Stimulated activated naive B cell treated with anti-CD40 and anti-IgM and Interleukin-4, amounts not matched to agents 10 μg/mL and 1 μg/mL and 100 μg/mL, for 72 hours (primary cell): ENCODE results near the gene WWC2.
"Not testable (repeated sequence)": the region's sequence is repeated elsewhere in the genome, so short reads cannot be mapped to it uniquely, and the experiment has no call there.

Experiments used
- ATAC-seq, 2 donors: fragments of 150-1000 bp; cut with Tn5 transposase; replicated peaks; 2 replicates each; pipeline ENCODE4 v1.10.0; 2021; ENCODE audit warnings: moderate library complexity in 1 of 2
- DNase-seq: peaks from one replicate; pipeline ENCODE4 v3.0.0; 2021
- H3K27ac Mint-ChIP-seq: one replicate; pipeline ENCODE4 v1.8.0; 2022; ENCODE audit warnings: mild to moderate bottlenecking, mixed read lengths
- H3K27me3 Mint-ChIP-seq, 2 donors: one replicate each; pipeline ENCODE4 v1.8.0; 2022; ENCODE audit warnings: mixed read lengths in 2 of 2
- H3K36me3 Mint-ChIP-seq, 2 donors: one replicate each; pipeline ENCODE4 v1.8.0; 2022; ENCODE audit warnings: mixed read lengths in 2 of 2, mild to moderate bottlenecking in 1 of 2
- H3K4me1 Mint-ChIP-seq, 2 donors: one replicate each; pipeline ENCODE4 v1.8.0; 2022; ENCODE audit warnings: mixed read lengths in 2 of 2, mild to moderate bottlenecking in 1 of 2
- H3K4me3 Mint-ChIP-seq, 2 donors: one replicate each; pipeline ENCODE4 v1.8.0; 2022; ENCODE audit warnings: mild to moderate bottlenecking in 2 of 2, mixed read lengths in 2 of 2, moderate library complexity in 1 of 2
- H3K9me3 Mint-ChIP-seq, 2 donors: one replicate each; pipeline ENCODE4 v1.8.0; 2022; ENCODE audit warnings: mixed read lengths in 2 of 2, mild to moderate bottlenecking in 1 of 2

WWC2 gene

GRCh38 chr4:183180621-183181020, 81.6 kb downstream of the WWC2 start:
- H3K9me3 Mint-ChIP-seq, result peaks cover 0 to 3% of the 10 kb centered on the region in 2 donors
- DNase-seq, result no peak
- H3K4me1 Mint-ChIP-seq, result no peaks in the 10 kb centered on the region
- no peak overlapping the region for H3K27ac Mint-ChIP-seq
- no peak for ATAC-seq
- no peaks in the 10 kb centered on the region for H3K36me3 Mint-ChIP-seq
- peaks cover 5 to 9% of the 10 kb centered on the region in 2 donors for H3K27me3 Mint-ChIP-seq
- no peak overlapping the region for H3K4me3 Mint-ChIP-seq

- Mint-ChIP-seq H3K9me3 (peaks cover 0 to 3% of the 10 kb centered on the region in 2 donors), H3K36me3 (no peaks in the 10 kb centered on the region), H3K4me1 (no peaks in the 10 kb centered on the region), H3K27ac (no peak overlapping the region), H3K27me3 (peaks cover 5 to 9% of the 10 kb centered on the region in 2 donors), H3K4me3 (no peak overlapping the region)
- DNase-seq, result no peak
- ATAC-seq, result no peak
Measured at GRCh38 chr4:183181081-183181480, 82.0 kb downstream of the WWC2 start.

- H3K36me3 Mint-ChIP-seq, result no peaks in the 10 kb centered on the region
- ATAC-seq (no peak), DNase-seq (no peak)
- H3K27ac Mint-ChIP-seq, result no peak overlapping the region
- H3K4me1 Mint-ChIP-seq, result no peaks in the 10 kb centered on the region
- H3K9me3 Mint-ChIP-seq, result peaks cover 0 to 3% of the 10 kb centered on the region in 2 donors
- H3K4me3 Mint-ChIP-seq, result no peak overlapping the region
- peaks cover 9 to 12% of the 10 kb centered on the region in 2 donors for H3K27me3 Mint-ChIP-seq
Measured at GRCh38 chr4:183182873-183183725, 84.0 kb downstream of the WWC2 start.

- Mint-ChIP-seq H3K27me3 (peaks cover 9 to 12% of the 10 kb centered on the region in 2 donors), H3K27ac (no peak overlapping the region), H3K36me3 (no peaks in the 10 kb centered on the region), H3K4me1 (no peaks in the 10 kb centered on the region), H3K9me3 (peaks cover 0 to 3% of the 10 kb centered on the region in 2 donors), H3K4me3 (no peak overlapping the region)
- ATAC-seq (no peak), DNase-seq (no peak)
Measured at GRCh38 chr4:183183906-183184535, 85.0 kb downstream of the WWC2 start.

GRCh38 chr4:183185018-183185417, 86.0 kb downstream of the WWC2 start:
- DNase-seq (no peak), ATAC-seq (no peak)
- H3K27me3 Mint-ChIP-seq, result peaks cover 3 to 12% of the 10 kb centered on the region in 2 donors
- no peaks in the 10 kb centered on the region for H3K36me3 Mint-ChIP-seq
- no peak overlapping the region for H3K27ac Mint-ChIP-seq
- H3K9me3 Mint-ChIP-seq, result peaks cover 0 to 3% of the 10 kb centered on the region in 2 donors
- no peak overlapping the region for H3K4me3 Mint-ChIP-seq
- no peaks in the 10 kb centered on the region for H3K4me1 Mint-ChIP-seq

DNA sequence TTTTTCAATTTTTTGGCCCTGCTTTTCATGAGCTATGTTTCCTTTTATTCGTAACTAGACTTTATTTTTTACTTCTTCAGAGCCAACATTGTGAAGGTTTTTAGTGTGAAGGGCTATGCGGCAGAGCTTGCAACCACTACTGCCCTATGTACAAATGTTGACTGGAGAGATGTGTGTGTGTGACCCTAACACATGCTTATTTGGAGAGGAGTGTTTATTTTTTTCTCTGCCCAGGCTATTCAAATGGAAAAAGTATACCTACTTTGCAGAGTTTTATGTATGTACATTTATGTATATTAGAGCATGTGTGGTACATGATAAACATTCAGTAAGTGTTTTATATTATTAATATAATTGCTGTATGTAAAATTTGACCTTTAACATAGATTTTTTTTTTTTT, 86.5 kb downstream of the WWC2 start:
- H3K27me3 Mint-ChIP-seq, result peaks cover 3 to 12% of the 10 kb centered on the region in 2 donors
- H3K9me3 Mint-ChIP-seq, result peaks cover 0 to 3% of the 10 kb centered on the region in 2 donors
- H3K27ac Mint-ChIP-seq, result no peak overlapping the region
- H3K36me3 Mint-ChIP-seq, result no peaks in the 10 kb centered on the region
- H3K4me3 Mint-ChIP-seq, result no peak overlapping the region
- H3K4me1 Mint-ChIP-seq, result no peaks in the 10 kb centered on the region
- no peak for DNase-seq
- no peak for ATAC-seq

GRCh38 chr4:183186813-183187212, 87.8 kb downstream of the WWC2 start:
- Mint-ChIP-seq H3K36me3 (no peaks in the 10 kb centered on the region), H3K9me3 (peaks cover 0 to 3% of the 10 kb centered on the region in 2 donors), H3K4me3 (no peak overlapping the region), H3K4me1 (no peaks in the 10 kb centered on the region), H3K27ac (no peak overlapping the region), H3K27me3 (peaks cover 3 to 12% of the 10 kb centered on the region in 2 donors)
- ATAC-seq (no peak), DNase-seq (no peak)

DNA sequence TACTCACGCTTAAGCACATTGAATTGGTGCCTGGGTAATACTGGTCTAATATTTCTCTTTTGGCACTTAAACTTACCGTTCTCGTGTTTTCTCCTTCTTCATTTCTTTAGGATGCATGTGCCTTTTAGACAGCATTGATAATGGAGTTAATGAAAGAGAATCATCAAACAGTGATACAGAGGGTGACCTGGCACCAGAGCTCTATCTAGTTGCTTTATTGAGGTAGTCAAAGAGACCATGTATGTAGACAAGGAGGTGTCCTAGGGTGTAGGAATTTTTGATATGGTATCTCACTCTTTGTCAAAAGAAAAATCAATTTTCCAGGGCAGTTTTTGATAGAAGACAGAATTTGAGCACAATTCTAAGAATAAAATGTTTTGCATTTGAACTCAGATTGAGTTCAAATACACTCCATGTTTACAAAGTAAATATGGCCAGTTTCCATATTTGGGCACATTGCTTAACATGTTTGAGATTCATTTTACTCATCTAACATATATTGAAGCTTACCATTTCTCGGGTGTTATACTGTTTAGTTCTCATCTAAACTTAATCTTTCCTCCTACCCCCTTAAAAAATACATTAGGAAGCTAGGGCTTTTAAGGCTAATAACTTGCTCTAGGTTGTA, 92.0 kb downstream of the WWC2 start:
- Mint-ChIP-seq H3K27me3 (peaks cover 4 to 12% of the 10 kb centered on the region in 2 donors), H3K4me3 (no peak overlapping the region), H3K9me3 (no peaks in the 10 kb centered on the region), H3K4me1 (no peaks in the 10 kb centered on the region), H3K27ac (no peak overlapping the region), H3K36me3 (no peaks in the 10 kb centered on the region)
- DNase-seq (no peak), ATAC-seq (no peak)

GRCh38 chr4:183191630-183192029, 92.6 kb downstream of the WWC2 start:
- DNase-seq (no peak), ATAC-seq (no peak)
- Mint-ChIP-seq H3K27me3 (peaks cover 4 to 6% of the 10 kb centered on the region in 2 donors), H3K36me3 (no peaks in the 10 kb centered on the region), H3K27ac (no peak overlapping the region), H3K4me3 (no peak overlapping the region), H3K4me1 (no peaks in the 10 kb centered on the region), H3K9me3 (no peaks in the 10 kb centered on the region)

GRCh38 chr4:183192571-183192970, 93.5 kb downstream of the WWC2 start:
- Mint-ChIP-seq H3K36me3 (no peaks in the 10 kb centered on the region), H3K9me3 (no peaks in the 10 kb centered on the region), H3K27me3 (peaks cover 4 to 5% of the 10 kb centered on the region in 2 donors), H3K4me1 (no peaks in the 10 kb centered on the region), H3K4me3 (no peak overlapping the region), H3K27ac (no peak overlapping the region)
- DNase-seq (no peak), ATAC-seq (no peak)

- H3K36me3 Mint-ChIP-seq, ATAC-seq, H3K27ac Mint-ChIP-seq, H3K4me3 Mint-ChIP-seq, H3K27me3 Mint-ChIP-seq, H3K4me1 Mint-ChIP-seq, H3K9me3 Mint-ChIP-seq, DNase-seq: not testable (repeated sequence)
Measured at GRCh38 chr4:183193730-183194338, 94.8 kb downstream of the WWC2 start.

GRCh38 chr4:183195534-183195933, 96.5 kb downstream of the WWC2 start:
- Mint-ChIP-seq H3K36me3 (no peaks in the 10 kb centered on the region), H3K9me3 (no peaks in the 10 kb centered on the region), H3K4me1 (no peaks in the 10 kb centered on the region), H3K27me3 (peaks cover 5 to 8% of the 10 kb centered on the region in 2 donors), H3K4me3 (no peak overlapping the region), H3K27ac (no peak overlapping the region)
- no peak for ATAC-seq
- no peak for DNase-seq

- no peak for ATAC-seq
- H3K4me1 Mint-ChIP-seq, result no peaks in the 10 kb centered on the region
- no peak overlapping the region for H3K27ac Mint-ChIP-seq
- H3K4me3 Mint-ChIP-seq, result no peak overlapping the region
- DNase-seq, result no peak
- no peaks in the 10 kb centered on the region for H3K9me3 Mint-ChIP-seq
- peaks cover 8 to 10% of the 10 kb centered on the region in 2 donors for H3K27me3 Mint-ChIP-seq
- no peaks in the 10 kb centered on the region for H3K36me3 Mint-ChIP-seq
Measured at GRCh38 chr4:183197140-183197539, 98.1 kb downstream of the WWC2 start.

DNA sequence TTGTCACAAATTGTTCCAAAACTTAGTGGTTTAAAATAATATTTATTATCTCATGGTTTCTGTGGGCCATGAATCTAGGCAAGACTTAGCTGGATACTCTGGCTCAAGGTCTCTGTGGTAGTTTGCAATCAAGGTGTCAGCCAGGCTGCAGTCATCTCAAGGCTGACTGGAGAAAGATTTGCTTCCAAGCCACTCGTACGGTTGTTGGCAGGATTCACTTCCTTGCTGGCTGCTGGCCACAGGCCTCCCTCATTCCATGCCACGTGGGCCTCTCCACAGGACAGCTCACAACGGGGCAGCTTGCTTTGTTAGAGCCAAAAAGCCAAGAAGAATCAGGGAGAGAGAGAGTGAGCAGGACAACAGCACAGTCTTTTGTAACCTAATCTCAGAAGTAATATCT, 101.4 kb downstream of the WWC2 start:
- Mint-ChIP-seq H3K4me3 (no peak overlapping the region), H3K27ac (no peak overlapping the region), H3K36me3 (no peaks in the 10 kb centered on the region), H3K9me3 (no peaks in the 10 kb centered on the region), H3K27me3 (peaks cover 6 to 10% of the 10 kb centered on the region in 2 donors), H3K4me1 (no peaks in the 10 kb centered on the region)
- ATAC-seq, result no peak
- DNase-seq, result no peak
